SK-N-MC (cell line): ENCODE measurements around the gene TLR1.

Source experiments
- EZH2 ChIP-seq: fragments of 200-600 bp; sonication (generic); IDR thresholded peaks from one replicate; pipeline ENCODE4 v1.6.1; 2017; ENCODE audit warnings: antibody characterized with exemption
- POLR2AphosphoS5 ChIP-seq: IDR thresholded peaks from 2 replicates; pipeline ENCODE4 v1.6.1; 2012; ENCODE audit warnings: mild to moderate bottlenecking, low read depth, low read length, borderline replicate concordance

GRCh38 chr4:38832206-38832605 lies 27.6 kb upstream of the TLR1 start:
- TF ChIP-seq EZH2 (no peak), POLR2AphosphoS5 (no peak)
